ENCODE data around the gene CRTAC1.

DNA sequence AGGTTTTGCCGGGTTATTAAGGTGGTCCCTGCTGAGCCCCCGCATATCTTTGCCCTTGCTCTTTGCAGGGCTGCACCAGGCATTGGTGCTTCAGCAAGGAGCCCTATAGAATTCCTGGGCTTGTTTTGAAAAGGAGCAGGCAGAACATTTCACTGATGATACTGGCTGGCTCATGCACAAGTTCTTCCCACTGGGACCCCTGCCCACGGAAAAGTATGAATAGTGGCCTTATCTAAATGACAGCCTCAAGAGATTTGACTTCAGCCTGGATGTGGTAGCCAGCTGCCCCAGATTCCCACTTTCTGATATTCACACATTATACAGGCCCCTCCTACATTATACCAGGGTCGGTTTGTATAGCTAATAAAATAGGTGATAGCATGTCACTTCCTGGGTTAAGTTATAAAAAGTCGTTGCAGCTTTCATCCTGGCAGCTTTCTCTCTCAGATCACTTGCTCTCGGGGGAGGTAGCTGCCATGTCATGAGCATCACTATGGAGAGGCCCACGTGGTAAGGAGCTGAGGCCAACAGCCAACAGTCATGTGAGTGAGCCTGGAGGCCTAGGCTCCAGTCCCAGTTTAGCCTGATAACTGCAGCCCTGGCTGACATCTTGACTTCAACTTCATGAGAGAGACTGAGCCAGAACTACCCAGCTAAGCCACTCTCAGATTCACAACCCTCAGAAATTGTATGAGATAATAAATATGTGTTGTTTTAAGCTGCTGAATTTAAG is 16.8 kb upstream of the CRTAC1 start:
- TF ChIP-seq, protein P1, sequence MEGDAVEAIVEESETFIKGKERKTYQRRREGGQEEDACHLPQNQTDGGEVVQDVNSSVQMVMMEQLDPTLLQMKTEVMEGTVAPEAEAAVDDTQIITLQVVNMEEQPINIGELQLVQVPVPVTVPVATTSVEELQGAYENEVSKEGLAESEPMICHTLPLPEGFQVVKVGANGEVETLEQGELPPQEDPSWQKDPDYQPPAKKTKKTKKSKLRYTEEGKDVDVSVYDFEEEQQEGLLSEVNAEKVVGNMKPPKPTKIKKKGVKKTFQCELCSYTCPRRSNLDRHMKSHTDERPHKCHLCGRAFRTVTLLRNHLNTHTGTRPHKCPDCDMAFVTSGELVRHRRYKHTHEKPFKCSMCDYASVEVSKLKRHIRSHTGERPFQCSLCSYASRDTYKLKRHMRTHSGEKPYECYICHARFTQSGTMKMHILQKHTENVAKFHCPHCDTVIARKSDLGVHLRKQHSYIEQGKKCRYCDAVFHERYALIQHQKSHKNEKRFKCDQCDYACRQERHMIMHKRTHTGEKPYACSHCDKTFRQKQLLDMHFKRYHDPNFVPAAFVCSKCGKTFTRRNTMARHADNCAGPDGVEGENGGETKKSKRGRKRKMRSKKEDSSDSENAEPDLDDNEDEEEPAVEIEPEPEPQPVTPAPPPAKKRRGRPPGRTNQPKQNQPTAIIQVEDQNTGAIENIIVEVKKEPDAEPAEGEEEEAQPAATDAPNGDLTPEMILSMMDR (IDR thresholded peaks at IDR 0.05; ENCODE audit: insufficient read depth, low read depth, low read length) = no peak
- no peak for TF ChIP-seq EZH2 (IDR thresholded peaks at IDR 0.05; ENCODE audit: insufficient read depth, low read length)

Measured in astrocyte (in vitro differentiated cells and primary cell).